ENCODE data around the gene SORCS2.

- peak; percentile 20 to 36 (median 26) for TF ChIP-seq CTCF (IDR thresholded peaks at IDR 0.05)
- no peak for TF ChIP-seq POLR2A (IDR thresholded peaks at IDR 0.05)
These were observed 578.1 kb downstream of the SORCS2 start for GRCh38 chr4:7770224-7771050.
